Activated CD4-positive, alpha-beta T cell treated with anti-CD3 and anti-CD28 coated beads, Interleukin-2, amount 50 U/mL, for 48 hours (primary cell): Measurements from ENCODE around the gene PCSK5.
"Not testable (repeated sequence)": the region's sequence is repeated elsewhere in the genome, so short reads cannot be mapped to it uniquely, and the experiment has no call there.

ENCODE experiments used
- DNase-seq, 2 experiments: peaks; one replicate each; pipeline ENCODE4 v3.0.0-alpha.2; 2020

Gene PCSK5

DNA sequence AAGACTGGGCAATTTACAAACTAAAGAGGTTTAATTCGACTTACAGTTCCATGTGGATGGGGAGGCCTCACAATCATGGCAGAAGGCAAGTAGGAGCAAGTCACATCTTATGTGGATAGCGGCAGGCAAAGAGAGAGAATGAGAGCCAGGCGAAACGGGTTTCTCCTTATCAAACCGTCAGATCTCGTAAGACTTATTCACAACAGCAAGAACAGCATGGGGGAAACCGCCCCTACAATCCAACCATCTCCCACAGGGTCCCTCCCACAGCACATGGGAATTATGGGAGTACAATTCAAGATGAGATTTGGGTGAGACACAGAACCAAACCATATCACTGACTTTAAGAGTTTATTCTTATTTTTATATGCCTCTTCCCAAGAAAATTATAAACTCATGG, 443.5 kb downstream of the PCSK5 start:
- no peak for DNase-seq

DNA sequence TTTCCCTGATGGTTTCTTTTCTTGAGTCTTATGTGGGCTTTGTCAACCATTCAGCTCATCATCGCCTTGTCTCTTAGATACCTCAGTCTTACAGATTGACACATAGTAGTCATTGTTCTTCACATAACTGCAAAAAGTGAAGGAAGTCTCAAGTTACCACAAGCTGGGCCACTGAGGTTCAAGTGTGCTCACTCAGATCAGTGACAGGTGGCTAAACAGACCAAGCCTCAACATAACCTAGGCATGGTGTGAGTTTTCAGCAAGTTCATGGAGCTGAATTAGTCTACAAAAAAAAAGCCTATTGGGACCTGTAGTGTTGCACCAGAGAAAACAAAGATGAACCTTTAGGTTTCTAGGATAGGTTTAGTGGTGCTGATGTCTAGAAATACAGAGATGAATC, 445.6 kb downstream of the PCSK5 start:
- DNase-seq: no peak

DNA sequence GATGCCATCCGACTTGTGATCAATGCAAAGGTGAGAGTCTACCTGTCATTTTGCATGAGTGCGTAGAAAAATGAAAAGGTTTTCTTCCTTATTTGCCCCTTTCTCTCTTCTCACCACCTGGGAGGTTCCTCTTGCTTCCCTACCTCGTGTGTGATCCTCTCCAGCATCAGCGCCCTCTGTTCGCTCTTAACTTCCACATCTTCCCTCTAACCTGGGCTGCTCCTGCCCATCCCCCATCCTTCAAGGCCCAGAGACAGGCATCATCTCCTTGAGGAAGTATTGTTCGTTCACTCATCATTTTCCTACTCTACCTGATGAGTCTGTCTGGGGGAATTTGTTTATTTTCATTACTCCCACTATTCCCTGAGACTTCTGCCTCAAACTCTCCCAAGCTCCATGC, 447.9 kb downstream of the PCSK5 start:
- no peak for DNase-seq

DNA sequence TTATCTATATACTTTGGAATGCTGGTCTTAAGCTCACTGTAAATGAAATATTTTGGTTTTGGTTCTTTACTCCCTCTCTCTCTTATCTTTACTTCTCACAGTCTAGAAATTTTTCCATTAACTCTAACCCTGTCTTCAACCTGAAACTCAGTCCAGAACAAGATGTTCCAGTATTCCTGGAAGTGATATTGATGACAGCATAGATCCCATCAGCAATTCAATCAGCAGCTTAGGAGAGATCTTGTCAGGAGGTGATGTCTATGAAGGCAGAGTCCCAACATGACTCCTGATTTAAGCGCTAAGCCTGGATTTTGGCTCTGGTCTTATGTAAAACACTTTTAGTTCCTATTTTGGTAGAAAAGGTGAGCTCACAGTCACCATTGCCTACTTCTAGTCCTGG, 451.1 kb downstream of the PCSK5 start:
- DNase-seq: no peak

DNA sequence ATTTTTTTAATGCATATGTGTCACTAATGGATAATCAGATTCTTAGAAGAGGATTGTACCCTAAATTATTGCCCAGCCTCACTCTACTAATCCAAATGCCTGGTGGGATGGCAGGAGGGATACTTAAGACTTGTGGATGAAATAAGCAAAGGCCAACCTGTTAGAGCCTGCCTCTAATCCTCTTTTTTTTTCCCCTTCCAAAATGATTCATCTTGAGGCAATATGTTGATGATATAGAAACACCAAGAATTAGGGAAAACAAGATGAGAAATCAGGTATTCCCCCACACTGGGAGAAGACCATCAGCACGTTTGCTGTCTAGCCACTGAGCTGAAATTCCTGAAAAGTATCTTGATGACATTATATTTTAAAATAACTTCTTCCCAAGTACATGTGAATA, 451.7 kb downstream of the PCSK5 start:
- no peak for DNase-seq

DNA sequence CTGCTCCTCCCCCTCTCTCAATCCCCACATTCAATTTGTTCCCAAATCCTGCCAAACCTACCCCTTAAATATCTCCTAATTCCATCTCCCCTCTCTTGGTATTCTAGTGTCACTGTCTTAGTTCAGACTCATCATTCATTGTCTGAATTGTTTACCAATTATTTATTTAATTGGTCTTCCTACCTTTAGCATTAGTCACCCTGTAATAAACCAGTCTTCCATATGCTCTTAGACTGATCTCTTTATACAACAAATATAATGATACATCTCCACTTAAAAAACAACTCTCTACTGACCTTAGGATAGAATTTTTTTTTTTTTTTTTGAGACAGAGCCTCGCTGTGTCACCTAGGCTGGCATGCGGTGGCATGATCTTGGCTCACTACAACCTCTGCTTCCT, 452.4 kb downstream of the PCSK5 start:
- DNase-seq: no peak

GRCh38 chr9:76349865-76350264, 459.4 kb downstream of the PCSK5 start:
- DNase-seq: no peak

- DNase-seq: no peak
Observed at GRCh38 chr9:76351006-76351405, 460.5 kb downstream of the PCSK5 start.

DNA sequence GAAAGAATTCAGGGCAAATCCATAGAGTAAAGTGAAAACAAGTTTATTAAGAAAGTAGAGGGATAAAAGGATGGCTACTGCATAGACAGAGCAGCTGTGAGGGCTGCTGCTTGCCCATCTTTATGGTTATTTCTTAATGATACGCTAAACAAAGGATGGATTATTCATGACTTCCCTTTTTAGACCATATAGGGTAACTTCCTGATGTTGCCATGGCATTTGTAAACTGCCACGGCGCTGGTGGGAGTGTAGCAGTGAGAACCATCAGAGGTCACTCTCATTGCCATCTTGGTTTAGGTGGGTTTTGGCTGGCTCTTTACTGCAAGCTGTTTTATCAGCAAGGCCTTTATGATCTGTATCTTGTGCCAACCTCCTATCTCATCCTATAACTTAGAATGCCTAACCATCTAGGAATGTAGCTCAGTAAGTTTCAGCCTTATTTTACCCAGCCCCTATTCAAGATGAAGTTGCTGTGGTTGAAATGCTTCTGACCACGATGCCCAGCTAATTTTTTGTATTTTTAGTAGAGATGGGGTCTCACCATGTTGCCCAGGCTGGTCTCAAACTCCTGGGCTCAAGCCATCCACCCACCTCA, 461.6 kb downstream of the PCSK5 start:
- no peak for DNase-seq

GRCh38 chr9:76353280-76353679, 462.8 kb downstream of the PCSK5 start:
- no peak for DNase-seq

- DNase-seq: no peak
Observed at GRCh38 chr9:76354221-76354620, 463.7 kb downstream of the PCSK5 start.

DNA sequence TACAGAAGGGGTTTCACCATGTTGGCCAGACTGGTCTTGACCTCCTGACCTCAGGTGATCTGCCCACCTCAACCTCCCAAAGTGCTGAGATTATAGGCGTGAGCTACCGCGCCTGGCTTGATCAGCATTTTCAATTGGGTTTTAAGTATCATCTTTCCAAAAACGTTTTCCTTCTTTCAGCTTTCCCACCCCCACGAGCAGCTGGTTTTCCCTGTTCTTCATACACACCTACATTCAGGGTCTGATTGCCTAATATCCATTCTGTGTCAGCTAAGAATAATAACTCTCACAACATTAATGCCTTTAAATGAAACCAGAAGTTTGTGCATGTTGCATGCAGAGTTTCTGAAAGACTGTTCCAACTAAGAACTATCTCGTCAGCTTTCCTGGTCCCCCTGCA, 465.4 kb downstream of the PCSK5 start:
- DNase-seq: no peak

DNA sequence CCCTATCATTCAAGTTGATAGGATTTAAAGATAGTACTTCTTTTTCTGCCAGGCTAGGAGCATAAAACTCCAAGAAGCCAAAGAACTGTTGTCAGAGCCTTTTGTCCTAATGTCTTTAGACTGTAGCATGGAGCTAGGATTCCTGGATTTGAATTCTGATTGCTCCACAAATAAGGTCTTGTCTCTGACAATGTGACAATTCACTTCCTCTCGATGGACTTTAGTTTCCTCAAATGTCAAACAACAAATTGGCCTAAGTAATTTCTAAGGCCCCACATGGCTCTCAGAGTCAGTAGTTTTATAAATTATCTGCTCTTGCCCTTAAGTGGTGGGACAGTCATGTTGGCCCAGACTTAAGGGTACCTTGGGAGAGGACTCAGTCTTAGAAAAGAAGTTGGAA, 467.1 kb downstream of the PCSK5 start:
- DNase-seq: no peak

- DNase-seq: no peak
Observed at GRCh38 chr9:76358628-76359280, 468.3 kb downstream of the PCSK5 start.

DNA sequence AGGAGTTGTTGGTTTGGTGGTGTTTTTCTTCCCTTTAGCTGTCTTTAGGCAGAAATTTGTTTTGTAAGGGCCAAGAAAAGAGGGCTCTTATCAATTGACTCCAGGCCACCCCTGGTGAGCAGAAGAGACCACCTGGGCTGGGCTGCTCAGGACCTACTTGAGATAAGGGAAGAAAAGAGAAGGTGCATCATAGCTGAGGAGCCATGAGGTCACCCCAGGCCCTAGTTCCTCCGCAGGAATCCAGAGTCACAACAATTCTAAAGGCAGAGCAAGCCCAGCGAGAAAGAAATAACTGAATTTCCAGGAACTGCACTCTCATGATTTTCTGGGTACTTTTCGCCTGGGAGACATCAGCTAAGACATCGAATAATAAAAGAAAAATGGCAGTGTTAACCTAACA, 468.9 kb downstream of the PCSK5 start:
- DNase-seq: no peak

GRCh38 chr9:76359766-76360165, 469.3 kb downstream of the PCSK5 start:
- DNase-seq: no peak

DNA sequence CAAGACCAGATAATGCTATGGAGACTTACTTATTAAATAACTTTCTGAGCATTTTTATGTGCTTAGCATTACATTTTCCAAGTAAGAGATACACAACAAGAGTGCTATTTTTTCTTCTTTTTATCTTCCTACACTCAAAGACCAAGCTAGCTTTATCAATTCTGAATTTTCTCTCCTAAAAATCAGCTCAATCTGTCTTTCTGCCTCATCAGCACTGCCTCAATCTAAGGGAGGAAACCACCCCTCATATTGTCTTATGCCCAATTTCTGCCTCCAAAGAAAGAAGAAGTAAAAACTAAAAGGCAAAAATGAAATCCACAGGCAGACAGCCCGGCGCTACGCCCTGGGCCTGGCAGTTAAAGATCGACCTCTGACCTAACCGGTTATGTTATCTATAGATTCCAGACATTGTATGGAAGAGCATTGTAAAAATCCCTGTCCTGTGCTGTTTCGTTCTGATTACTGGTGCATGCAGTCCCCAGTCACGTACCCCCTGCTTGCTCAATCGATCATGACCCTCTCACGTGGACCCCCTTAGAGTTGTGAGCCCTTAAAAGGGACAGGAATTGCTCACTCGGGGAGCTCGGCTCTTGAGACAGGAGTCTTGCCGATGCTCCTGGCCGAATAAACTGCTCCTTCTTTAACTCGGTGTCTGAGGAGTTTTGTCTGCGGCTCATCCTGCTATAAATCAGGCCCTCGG, 472.0 kb downstream of the PCSK5 start:
- not testable (repeated sequence) for DNase-seq

GRCh38 chr9:76363032-76363395, 472.5 kb downstream of the PCSK5 start:
- no peak for DNase-seq

GRCh38 chr9:76365028-76365427, 474.6 kb downstream of the PCSK5 start:
- no peak for DNase-seq

DNA sequence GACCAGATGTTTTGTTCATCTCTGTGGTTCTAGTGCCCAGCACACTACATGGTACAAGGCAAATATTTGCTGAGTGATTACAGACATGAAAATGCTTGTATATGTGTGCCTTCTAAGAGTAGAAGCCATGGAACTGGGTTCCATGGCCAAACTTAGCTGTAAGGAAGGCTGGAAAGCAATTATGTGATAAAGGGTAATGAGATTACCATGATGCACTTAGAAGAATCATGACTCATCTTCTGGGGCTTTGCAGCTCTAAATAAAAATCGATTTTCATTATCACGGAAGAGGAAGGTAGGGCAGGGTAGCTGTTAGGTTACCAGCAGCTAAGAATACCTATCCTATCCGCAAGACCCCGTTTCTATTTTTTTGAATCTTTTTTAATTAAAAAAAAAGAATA, 475.8 kb downstream of the PCSK5 start:
- DNase-seq: no peak

GRCh38 chr9:76369583-76369982, 479.1 kb downstream of the PCSK5 start:
- DNase-seq: no peak

DNA sequence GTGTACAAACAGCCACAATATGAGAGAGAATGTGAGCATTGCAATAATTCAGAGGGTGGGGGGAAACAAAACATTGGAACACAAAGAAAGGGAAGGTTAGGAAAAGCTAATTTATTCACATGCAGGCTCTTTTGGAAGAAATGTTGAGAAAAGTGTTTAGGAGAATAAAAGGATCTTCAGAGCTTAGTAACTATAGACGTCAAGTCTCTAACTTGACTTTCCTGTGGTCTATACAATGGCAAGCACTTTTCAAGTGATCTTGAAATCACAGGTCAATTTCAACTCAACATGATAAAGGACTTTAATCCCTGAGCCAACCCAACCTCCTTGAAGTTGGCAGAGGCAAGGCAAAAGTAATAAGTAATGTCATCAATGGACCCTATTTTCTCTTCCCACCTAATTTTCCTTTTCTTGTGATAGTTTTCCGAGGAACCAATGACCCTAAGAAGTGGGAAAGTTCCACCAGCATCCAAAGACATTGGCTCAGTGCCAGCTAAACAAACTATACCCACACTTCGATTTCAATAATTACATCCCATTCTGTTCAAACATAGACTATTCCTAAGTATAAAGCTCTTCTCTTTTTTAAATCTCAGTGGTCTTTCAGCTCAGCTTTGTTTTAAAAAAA, 480.0 kb downstream of the PCSK5 start:
- no peak for DNase-seq

DNA sequence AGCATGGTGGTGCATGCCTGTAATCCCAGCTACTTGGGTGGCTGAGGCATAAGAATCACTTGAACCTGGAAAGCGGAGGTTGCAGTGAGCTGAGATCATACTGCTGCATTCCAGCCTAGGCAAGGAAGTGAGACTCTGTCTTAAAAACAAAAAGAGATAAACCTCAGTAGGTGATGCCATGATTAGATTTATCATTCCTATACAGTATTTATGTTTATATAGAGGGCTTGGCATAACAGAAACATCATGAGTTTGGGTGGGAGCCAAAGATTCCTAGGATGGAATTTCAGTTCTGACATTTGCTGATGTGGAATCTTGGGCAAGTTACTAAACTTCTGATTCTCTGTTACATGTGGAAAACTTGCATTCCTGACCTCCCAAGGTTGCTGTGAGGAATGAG, 481.4 kb downstream of the PCSK5 start:
- no peak for DNase-seq

GRCh38 chr9:76372336-76372735, 481.9 kb downstream of the PCSK5 start:
- DNase-seq: no peak
